Nephron (organoid): ENCODE results near the gene NFIX.

Experiments used
- H3K27ac Mint-ChIP-seq, 3 experiments: 2 replicates each; pipeline ENCODE4 v1.8.0; 2020; ENCODE audit warnings: mixed read lengths in 3 of 3, mild to moderate bottlenecking in 2 of 3, moderate library complexity in 1 of 3
- H3K27me3 Mint-ChIP-seq: 2 replicates; pipeline ENCODE4 v1.8.0; 2021; ENCODE audit warnings: low read depth, mild to moderate bottlenecking, moderate library complexity, mixed read lengths
- H3K36me3 Mint-ChIP-seq: 2 replicates; pipeline ENCODE4 v1.8.0; 2020; ENCODE audit warnings: low read depth, mixed read lengths
- H3K4me1 Mint-ChIP-seq: 2 replicates; pipeline ENCODE4 v1.8.0; 2020; ENCODE audit warnings: mixed read lengths
- H3K4me3 Mint-ChIP-seq, 3 experiments: 2 replicates each; pipeline ENCODE4 v1.8.0; 2020; ENCODE audit warnings: mild to moderate bottlenecking in 3 of 3, mixed read lengths in 3 of 3, moderate library complexity in 2 of 3
- H3K9me3 Mint-ChIP-seq: 2 replicates; pipeline ENCODE4 v1.8.0; 2020; ENCODE audit warnings: mixed read lengths
- CTCF ChIP-seq, 3 experiments: fragments of 200-600 bp; sonication (generic); IDR thresholded peaks; one replicate each; pipeline ENCODE4 v1.5.0; 2021; ENCODE audit warnings: antibody characterized with exemption in 3 of 3; ENCODE audit not compliant: unreplicated experiment in 3 of 3

Gene NFIX

GRCh38 chr19:13037161-13037560, 41.9 kb downstream of the NFIX start:
- peaks cover 85% of the 10 kb centered on the region for H3K4me1 Mint-ChIP-seq
- TF ChIP-seq CTCF (IDR thresholded peaks at IDR 0.05; ENCODE audit: unreplicated experiment in 3 of 3): no peak
- peaks cover 84% of the 10 kb centered on the region for H3K27me3 Mint-ChIP-seq
- peak overlapping the region in 1 of 3 experiments; percentile 20 for H3K4me3 Mint-ChIP-seq
- H3K27ac Mint-ChIP-seq: peak overlapping the region in 2 of 3 experiments; percentile 55 to 76
- no peaks in the 10 kb centered on the region for H3K36me3 Mint-ChIP-seq
- H3K9me3 Mint-ChIP-seq: no peaks in the 10 kb centered on the region

- H3K27ac Mint-ChIP-seq: peak overlapping the region in 2 of 3 experiments; percentile 55 to 76
- no peak overlapping the region for H3K4me3 Mint-ChIP-seq
- peaks cover 81% of the 10 kb centered on the region for H3K4me1 Mint-ChIP-seq
- peaks cover 79% of the 10 kb centered on the region for H3K27me3 Mint-ChIP-seq
- H3K36me3 Mint-ChIP-seq: no peaks in the 10 kb centered on the region
- no peaks in the 10 kb centered on the region for H3K9me3 Mint-ChIP-seq
- TF ChIP-seq CTCF (IDR thresholded peaks at IDR 0.05; ENCODE audit: unreplicated experiment in 3 of 3): no peak
Observed at GRCh38 chr19:13037731-13038130, 42.5 kb downstream of the NFIX start.

- peaks cover 82% of the 10 kb centered on the region for H3K27me3 Mint-ChIP-seq
- H3K27ac Mint-ChIP-seq: peak overlapping the region in 1 of 3 experiments; percentile 76
- no peak for TF ChIP-seq CTCF (IDR thresholded peaks at IDR 0.05; ENCODE audit: unreplicated experiment in 3 of 3)
- H3K36me3 Mint-ChIP-seq: no peaks in the 10 kb centered on the region
- no peaks in the 10 kb centered on the region for H3K9me3 Mint-ChIP-seq
- peak overlapping the region in 1 of 3 experiments; percentile 10 for H3K4me3 Mint-ChIP-seq
- H3K4me1 Mint-ChIP-seq: peaks cover 79% of the 10 kb centered on the region
Observed at GRCh38 chr19:13038306-13039210, 43.3 kb downstream of the NFIX start.

- H3K9me3 Mint-ChIP-seq: no peaks in the 10 kb centered on the region
- TF ChIP-seq CTCF (IDR thresholded peaks at IDR 0.05; ENCODE audit: unreplicated experiment in 3 of 3): no peak
- H3K36me3 Mint-ChIP-seq: no peaks in the 10 kb centered on the region
- H3K27me3 Mint-ChIP-seq: peaks cover 80% of the 10 kb centered on the region
- peaks cover 76% of the 10 kb centered on the region for H3K4me1 Mint-ChIP-seq
- peak overlapping the region in 2 of 3 experiments; percentile 14 to 75 for H3K27ac Mint-ChIP-seq
- H3K4me3 Mint-ChIP-seq: no peak overlapping the region
Observed at GRCh38 chr19:13039211-13039789, 44.0 kb downstream of the NFIX start.

GRCh38 chr19:13040232-13040947, 45.1 kb downstream of the NFIX start:
- peaks cover 80% of the 10 kb centered on the region for H3K27me3 Mint-ChIP-seq
- no peak for TF ChIP-seq CTCF (IDR thresholded peaks at IDR 0.05; ENCODE audit: unreplicated experiment in 3 of 3)

More at GRCh38 chr19:13040232-13040947, 45.1 kb downstream of the NFIX start:
- Mint-ChIP-seq H3K4me3 (peak overlapping the region in 1 of 3 experiments; percentile 49), H3K4me1 (peaks cover 74% of the 10 kb centered on the region), H3K27ac (peak overlapping the region in 2 of 3 experiments; percentile 75 to 93), H3K36me3 (no peaks in the 10 kb centered on the region), H3K9me3 (no peaks in the 10 kb centered on the region)
